ENCODE results near the gene MRPS15.
"Not testable (repeated sequence)": the region's sequence is repeated elsewhere in the genome, so short reads cannot be mapped to it uniquely, and the experiment has no call there.

The MRPS15 gene

GRCh38 chr1:36482724-36483388 is 18.7 kb upstream of the MRPS15 start, which contains the start of gene CSF3R:
TSS of gene CSF3R (minus strand) at chr1:36482913. CDS start at chr1:36479496, 3,417 bp downstream.
- DNase-seq: no peak

- no peak for DNase-seq
Observed at GRCh38 chr1:36481771-36482723, 17.9 kb upstream of the MRPS15 start.

- no peak for DNase-seq
Observed at GRCh38 chr1:36481091-36481490, 16.9 kb upstream of the MRPS15 start.

- no peak for DNase-seq
Observed at GRCh38 chr1:36480161-36480560, 16.0 kb upstream of the MRPS15 start.

GRCh38 chr1:36479505-36480051 is 15.4 kb upstream of the MRPS15 start:
- no peak for DNase-seq

GRCh38 chr1:36477615-36478014 is 13.4 kb upstream of the MRPS15 start:
- DNase-seq: not testable (repeated sequence)

- no peak for DNase-seq
Observed at GRCh38 chr1:36476945-36477344, 12.8 kb upstream of the MRPS15 start.

GRCh38 chr1:36475910-36476604 is 11.9 kb upstream of the MRPS15 start:
- no peak for DNase-seq

- DNase-seq: no peak
Observed at GRCh38 chr1:36475341-36475740, 11.2 kb upstream of the MRPS15 start.

GRCh38 chr1:36472656-36473055 is 8.5 kb upstream of the MRPS15 start:
- no peak for DNase-seq

GRCh38 chr1:36471830-36472641 is 7.9 kb upstream of the MRPS15 start:
- no peak for DNase-seq

GRCh38 chr1:36469163-36469562 is 5.0 kb upstream of the MRPS15 start:
- no peak for DNase-seq

- DNase-seq: no peak
Observed at GRCh38 chr1:36467700-36468455, 3.7 kb upstream of the MRPS15 start.

- DNase-seq: no peak
Observed at GRCh38 chr1:36467027-36467410, 2.8 kb upstream of the MRPS15 start.

- no peak for DNase-seq
Observed at GRCh38 chr1:36466370-36467026, 2.3 kb upstream of the MRPS15 start.

GRCh38 chr1:36465731-36466369 is 1.7 kb upstream of the MRPS15 start:
- no peak for DNase-seq

- DNase-seq: no peak
Observed at GRCh38 chr1:36464605-36465393, 615 bp upstream of the MRPS15 start.

- DNase-seq: no peak
Observed at GRCh38 chr1:36463463-36463802, 751 bp downstream of the MRPS15 start.

GRCh38 chr1:36458910-36459309 is 5.3 kb downstream of the MRPS15 start:
- no peak for DNase-seq

- DNase-seq: no peak
Observed at GRCh38 chr1:36457691-36458090, 6.5 kb downstream of the MRPS15 start.
